ENCODE measurements around the gene ZNF845.

- TF ChIP-seq SP1 (IDR thresholded peaks at IDR 0.05) (no peak), FOXM1 (IDR thresholded peaks at IDR 0.05; ENCODE audit: borderline replicate concordance) (no peak), FOXA1 (IDR thresholded peaks at IDR 0.05) (no peak), SUZ12 (IDR thresholded peaks at IDR 0.05) (no peak), NFRKB (IDR thresholded peaks at IDR 0.05) (no peak), HDGF (IDR thresholded peaks at IDR 0.05; ENCODE audit: borderline replicate concordance) (no peak), TARDBP (IDR thresholded peaks at IDR 0.05) (no peak)
- TF ChIP-seq, protein P1, sequence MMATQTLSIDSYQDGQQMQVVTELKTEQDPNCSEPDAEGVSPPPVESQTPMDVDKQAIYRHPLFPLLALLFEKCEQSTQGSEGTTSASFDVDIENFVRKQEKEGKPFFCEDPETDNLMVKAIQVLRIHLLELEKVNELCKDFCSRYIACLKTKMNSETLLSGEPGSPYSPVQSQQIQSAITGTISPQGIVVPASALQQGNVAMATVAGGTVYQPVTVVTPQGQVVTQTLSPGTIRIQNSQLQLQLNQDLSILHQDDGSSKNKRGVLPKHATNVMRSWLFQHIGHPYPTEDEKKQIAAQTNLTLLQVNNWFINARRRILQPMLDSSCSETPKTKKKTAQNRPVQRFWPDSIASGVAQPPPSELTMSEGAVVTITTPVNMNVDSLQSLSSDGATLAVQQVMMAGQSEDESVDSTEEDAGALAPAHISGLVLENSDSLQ (IDR thresholded peaks at IDR 0.05), result no peak
Observed at GRCh38 chr19:53290758-53291549, 42.6 kb upstream of the ZNF845 start.
